GM12892 (cell line): ENCODE results near the gene MARK3.

Experiments
- DNase-seq: peaks from one replicate; pipeline ENCODE4 v3.0.0; 2011; ENCODE audit not compliant: insufficient read length
- FAIRE-seq: peaks from 2 replicates; lab custom pipeline; 2011; peaks lifted over from hg19 to GRCh38; lab: Jason Lieb, UNC
- POLR2A ChIP-seq: IDR thresholded peaks from 2 replicates; pipeline ENCODE4 v1.6.1; 2011; ENCODE audit warnings: low read depth, low read length, control low read depth
- POLR2AphosphoS5 ChIP-seq: IDR thresholded peaks from 2 replicates; pipeline ENCODE4 v1.6.1; 2011; ENCODE audit warnings: low read depth, low read length, control low read depth
- TAF1 ChIP-seq: IDR thresholded peaks from 2 replicates; pipeline ENCODE4 v1.6.1; 2011; ENCODE audit warnings: low read depth, mild to moderate bottlenecking, control low read depth, low read length, borderline replicate concordance

Gene MARK3

DNA sequence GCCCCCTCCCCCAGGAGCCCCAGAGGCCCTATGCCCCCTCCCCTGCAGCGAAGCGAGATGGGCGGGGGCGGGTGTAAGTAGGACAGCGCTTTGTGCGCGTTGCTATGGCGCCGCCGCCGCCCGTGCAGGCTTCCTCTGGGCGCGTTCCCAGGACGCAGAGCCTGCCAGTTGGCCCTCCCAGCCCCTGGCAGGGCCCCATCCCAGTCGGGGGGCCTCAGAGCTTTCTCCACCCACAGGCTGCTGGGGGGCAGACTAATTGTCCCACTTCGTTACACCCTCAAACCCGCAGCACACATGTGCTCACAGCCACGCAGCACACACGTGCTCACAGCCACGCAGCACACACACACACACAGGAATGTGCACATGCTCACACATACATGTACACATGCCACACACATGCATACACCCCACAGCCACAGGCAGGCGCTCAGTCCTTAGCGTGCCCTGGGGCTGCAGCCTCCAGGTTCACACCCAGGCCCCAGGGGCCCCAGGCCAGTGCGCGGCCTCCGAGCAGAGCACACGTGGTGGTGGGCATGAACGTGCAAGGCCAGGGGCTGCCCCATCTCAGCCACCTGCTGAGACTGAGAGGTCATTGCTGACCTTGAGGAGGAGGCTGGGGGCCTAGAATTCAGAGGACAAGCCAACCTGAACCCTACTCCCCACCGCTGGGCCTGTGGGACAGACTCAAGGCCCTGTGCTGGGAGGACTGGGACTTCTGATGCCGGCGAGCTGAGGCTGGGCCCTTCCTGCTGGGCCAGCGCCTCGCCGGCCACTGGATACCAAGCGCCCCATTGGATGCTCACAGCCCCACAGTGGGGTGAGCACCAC is 159.4 kb downstream of the MARK3 start:
- FAIRE-seq (no peak), DNase-seq (no peak)
- TF ChIP-seq TAF1 = no peak
- TF ChIP-seq POLR2A = no peak
- no peak for TF ChIP-seq POLR2AphosphoS5

DNA sequence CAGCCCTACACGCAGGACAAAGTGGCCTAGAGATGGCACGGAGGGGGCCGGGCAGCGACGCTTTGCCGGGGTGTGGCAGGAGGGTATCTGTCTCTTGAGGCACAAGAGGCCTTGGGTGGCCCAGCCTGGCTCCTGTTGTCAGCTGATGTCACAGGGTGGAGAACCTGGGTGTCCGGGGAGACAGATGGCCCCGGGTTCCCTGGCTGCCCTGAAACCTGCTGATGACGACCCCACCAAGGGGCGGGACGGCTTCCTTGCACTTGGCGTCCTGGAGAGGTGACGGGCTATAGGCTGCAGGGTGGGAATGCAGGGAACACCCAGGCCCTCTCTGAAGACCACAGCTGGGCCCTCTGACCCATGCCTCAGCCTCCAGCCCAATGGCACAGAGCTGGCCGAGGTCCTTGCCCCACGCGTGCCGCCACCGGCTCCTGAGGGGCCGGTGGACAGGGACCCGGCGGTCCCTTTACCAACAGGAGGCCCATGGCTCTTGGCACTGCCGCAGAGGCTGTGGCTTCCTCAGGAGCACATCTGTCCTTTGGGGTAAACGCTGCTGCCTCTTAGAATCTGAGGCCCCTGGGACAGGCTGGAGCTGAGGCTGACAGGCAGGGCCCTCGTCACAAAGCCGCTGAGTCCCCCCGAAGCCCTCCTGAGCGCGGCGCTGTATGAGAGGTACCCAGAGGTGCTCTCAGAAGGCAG is 160.2 kb downstream of the MARK3 start:
- TF ChIP-seq TAF1 = no peak
- no peak for TF ChIP-seq POLR2A
- no peak for TF ChIP-seq POLR2AphosphoS5
- DNase-seq (peak; percentile 29), FAIRE-seq (no peak)

DNA sequence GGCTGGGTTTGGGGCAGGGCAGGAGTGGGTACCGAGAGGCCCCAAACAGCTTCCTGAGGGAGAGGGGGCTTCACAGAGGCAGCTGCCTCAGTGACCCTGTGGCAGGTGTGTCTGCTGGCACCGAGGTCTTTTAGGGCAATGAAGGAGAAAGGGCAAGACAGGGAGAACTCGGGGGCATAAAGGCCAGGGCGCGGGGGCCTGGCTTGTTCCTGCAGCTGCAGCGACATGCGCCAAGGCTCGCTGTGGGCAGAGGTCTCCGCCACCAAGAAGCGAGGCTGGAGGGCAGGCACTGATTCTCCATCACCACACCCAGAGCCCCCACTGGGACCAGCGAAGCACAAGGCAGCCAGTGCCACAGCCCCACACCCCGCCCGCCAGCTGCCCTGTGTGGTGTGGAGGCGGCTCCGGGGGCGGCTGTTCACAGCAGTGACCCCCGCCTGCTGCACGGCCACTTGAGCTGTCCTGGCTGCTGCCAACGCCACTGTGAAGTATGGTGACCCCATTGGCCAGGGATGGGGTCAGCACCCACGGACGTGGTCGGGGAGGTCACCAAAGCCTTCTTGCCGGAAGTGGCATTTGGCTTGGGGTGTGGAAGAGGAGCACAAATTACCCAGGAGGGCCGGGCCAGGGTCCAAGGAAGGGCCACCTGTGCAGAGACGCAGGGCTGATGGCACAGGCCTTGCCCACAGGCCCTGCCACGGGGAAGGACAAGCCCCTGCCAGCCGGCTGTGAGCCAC is 160.9 kb downstream of the MARK3 start:
- FAIRE-seq (no peak), DNase-seq (peak; percentile 25)
- TF ChIP-seq POLR2A (no peak), POLR2AphosphoS5 (no peak), TAF1 (no peak)

DNA sequence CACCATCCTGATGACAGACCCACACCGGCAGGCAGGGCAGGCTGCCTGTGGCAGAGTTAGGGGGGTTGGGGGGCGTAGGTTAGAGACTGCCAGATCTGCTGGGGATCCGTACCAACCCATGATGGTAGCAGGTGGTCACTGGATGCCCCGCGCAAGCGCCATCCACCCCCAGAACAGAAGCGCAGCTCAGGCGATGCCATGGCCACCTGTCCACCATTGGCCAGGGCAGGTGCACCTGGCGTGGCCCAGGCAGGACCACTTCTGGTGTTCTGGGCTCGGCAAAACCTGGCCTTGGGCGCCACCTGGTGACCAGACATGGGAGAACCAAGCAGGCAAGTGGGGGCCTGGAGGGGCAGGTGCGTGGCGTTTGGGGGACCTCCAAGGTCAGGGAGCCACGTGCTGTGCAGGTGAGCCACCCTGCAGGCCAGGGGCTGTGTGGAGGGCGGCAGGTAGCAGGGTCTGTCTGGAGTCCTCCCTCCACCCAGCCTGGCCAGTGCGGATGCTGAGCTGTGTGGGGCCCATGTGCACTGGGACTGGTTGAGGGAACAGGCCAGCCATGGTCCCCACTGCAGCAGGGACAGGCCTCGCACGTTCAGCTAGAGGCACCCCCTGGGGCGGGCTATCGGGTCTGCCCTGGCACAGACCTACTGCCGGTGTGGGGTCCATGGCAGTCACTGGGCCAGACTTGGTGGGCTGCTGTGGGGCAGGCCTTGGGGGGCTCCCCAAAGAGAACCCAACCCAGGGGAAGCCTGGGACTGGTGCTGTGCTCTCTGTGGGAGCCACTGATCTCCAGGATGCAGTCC is 161.6 kb downstream of the MARK3 start:
- TF ChIP-seq TAF1 (no peak), POLR2AphosphoS5 (no peak), POLR2A (no peak)
- peak; percentile 98 for DNase-seq
- FAIRE-seq = peak; percentile 58

DNA sequence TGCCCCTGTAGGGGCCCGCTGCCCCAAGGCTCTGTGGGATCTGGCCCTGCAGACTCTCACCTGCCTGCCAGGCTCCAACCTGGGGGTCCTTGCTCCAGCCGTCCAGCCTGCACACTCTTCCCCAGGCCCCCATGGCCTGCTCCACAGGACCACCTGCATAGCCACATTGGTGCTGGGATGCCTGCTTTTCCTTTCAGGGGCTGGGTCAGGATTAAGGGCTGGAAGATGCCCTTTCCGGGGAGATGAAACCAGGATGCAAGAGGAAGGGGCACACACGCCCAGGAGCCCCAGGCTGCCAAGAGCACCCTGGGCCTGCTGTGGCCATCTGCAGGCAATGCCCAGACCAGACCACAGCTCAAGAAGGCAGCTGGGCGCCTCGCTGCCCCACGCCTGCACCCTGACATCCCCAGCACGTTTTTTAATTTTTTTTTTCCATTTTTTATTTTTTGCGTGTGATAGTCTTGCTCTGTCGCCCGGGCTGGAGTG is 162.3 kb downstream of the MARK3 start:
- FAIRE-seq (no peak), DNase-seq (no peak)
- TF ChIP-seq POLR2A = no peak
- no peak for TF ChIP-seq TAF1

DNA sequence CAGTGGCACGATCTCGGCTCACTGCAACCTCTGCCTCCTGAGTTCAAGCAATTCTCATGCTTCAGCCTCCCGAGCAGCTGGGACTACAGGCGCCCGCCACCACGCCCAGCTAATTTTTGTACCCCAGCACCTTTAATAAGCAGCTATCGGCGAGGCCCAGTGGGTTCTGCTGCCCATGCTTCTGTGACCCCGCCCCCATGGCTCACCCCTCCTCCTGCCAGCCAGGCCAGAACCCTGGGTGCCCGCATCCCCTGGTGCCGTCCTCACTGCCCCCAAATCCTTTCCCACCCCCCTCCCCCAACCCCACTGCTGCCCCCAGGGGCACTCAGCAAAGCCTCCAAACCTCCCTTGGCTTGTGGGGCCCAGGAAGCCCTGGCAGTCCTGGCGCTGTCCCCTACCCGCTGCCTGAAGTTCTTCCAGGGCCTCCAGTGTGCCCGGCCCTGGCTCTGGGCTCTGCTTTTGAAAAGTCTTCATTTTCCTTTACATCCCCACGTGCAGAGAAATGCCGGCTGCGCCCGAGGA is 162.8 kb downstream of the MARK3 start:
- FAIRE-seq (no peak), DNase-seq (no peak)
- TF ChIP-seq POLR2A (no peak), POLR2AphosphoS5 (no peak), TAF1 (no peak)

DNA sequence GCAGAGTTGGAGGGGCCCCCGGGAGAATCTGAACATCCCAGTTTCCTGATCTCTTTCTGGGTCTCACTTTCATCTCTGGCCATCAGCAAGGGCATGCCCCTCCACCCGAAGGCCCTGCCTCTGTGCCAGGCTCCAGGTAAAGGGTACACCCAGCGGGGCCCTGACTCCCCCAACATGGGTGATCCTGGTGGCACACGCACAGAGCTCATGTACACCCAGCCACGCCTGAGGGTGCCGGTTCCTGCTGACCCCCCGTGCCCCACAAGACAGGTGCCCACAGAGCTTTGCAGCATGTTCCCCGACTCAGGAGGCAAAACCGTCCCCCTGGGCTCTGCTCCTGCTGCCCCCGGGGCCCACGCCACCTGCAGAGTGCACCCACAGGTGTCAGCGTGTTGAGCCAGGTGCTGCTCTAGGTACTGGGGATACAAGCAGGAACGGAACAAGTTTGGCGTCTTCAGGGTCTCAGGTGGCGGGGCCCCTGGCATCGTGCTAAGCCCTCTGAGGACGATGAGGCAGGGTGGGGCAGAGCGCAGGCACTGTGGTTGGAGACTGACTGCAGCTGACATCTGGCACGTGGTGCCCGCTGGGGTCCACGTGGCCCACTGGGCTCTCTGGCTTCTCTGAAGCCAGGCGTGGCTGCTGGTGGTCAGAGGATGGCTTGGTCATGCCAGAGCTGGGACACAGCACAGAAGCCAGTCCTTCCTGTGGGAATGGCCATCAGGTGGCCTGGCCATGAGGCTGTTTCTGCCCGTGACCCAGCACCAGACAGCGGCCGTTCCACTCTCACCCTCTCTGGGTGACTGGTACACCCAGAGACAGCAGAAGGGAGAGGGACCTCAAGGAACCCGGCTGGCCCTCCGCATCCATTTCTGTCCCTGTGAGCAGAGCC is 163.5 kb downstream of the MARK3 start:
- DNase-seq = no peak
- TF ChIP-seq POLR2A (no peak), TAF1 (no peak), POLR2AphosphoS5 (no peak)
- no peak for FAIRE-seq

DNA sequence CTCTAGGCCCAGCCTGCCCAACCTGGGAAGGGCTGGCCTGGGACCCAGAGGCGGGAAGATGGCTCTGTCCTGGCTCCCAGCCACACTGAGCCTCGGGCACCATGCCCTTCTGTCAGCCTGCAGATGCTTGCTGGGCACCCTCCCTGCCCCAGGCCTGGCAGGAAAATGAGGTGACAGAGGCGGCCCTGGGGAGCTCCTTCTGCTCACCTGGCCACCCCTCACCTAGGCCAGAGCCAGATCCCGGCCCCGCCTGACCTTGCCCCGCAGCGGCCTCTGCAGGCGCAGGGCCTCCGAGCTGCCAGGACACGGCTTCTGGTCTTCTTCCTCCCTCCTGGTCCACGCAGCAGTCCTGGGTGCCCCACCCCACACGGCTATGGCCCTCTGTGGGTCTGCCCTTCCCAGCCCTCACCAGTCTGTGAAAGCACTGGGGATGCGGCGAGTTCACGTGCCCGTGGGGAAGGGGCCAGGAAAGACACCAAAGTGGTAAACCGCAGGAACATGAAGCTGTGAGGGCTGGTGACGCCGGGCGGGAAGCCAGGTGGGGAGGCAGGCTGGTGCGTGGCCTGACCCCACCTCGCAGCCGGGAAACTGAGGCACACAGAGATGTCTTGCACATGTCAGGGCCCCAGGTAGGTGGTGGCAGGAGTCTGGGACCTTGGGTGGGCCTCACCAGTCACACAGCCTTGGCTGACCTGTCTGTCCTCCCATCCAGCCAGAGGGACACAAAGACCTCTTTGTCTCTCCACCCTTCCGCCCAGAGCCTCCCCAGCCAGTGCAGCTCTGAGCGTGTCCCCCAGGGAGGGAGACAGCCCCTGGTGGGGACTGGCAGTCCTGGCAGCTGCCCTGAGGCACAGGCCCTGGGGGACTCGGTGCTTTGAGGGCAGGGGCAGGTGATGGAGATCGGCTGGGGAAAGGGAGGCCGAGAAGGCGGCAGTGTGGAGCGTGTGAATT is 164.4 kb downstream of the MARK3 start:
- peak; percentile 24 for DNase-seq
- no peak for TF ChIP-seq TAF1
- TF ChIP-seq POLR2A = no peak
- FAIRE-seq = no peak
